ENCODE measurements around the gene NHEJ1.

- TF ChIP-seq CTCF (IDR thresholded peaks at IDR 0.05) (no peak), POLR2A (IDR thresholded peaks at IDR 0.05) (no peak)
Measured at GRCh38 chr2:219032051-219032745, 128.4 kb downstream of the NHEJ1 start.
